Suppressor macrophage treated with lipopolysaccharide for 4 hours (primary cell): ENCODE results near the gene MBD3L2.
"Not testable (repeated sequence)": the region's sequence is repeated elsewhere in the genome, so short reads cannot be mapped to it uniquely, and the experiment has no call there.

Source experiments
- DNase-seq: peaks from one replicate; pipeline ENCODE4 v3.0.0-alpha.2; 2020

Gene MBD3L2

GRCh38 chr19:7063339-7063738 lies 14.2 kb downstream of the MBD3L2 start:
- no peak for DNase-seq

DNA sequence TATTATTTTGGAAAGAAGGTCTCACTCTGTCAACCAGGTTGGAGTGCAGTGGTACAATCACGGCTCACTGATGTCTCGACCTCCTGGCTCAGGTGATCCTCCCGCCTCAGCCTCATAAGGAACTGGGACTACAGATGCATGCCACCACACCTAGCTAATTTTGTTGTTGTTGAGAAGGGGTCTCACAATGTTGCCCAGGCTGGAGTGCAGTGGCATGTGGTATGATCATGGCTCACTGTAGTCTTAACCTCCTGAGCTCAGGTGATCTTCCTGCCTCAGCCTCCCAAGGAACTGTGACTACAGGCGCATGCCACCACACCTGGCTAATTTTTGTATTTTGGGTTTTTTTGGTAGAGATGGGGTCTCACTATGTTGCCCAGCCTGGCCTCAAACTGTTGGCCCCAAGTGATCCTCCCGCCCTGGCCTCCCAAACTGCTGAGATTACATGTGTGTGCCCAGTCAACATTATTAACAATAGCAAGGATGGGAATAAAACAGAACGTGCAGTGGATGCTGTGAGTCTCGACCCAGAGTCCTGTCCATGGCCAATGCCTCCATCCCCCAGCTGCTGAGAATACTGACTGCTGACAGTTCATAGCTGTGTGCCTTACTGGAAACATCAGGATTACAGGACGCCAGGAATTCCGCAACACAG lies 14.8 kb downstream of the MBD3L2 start:
- DNase-seq = no peak

DNA sequence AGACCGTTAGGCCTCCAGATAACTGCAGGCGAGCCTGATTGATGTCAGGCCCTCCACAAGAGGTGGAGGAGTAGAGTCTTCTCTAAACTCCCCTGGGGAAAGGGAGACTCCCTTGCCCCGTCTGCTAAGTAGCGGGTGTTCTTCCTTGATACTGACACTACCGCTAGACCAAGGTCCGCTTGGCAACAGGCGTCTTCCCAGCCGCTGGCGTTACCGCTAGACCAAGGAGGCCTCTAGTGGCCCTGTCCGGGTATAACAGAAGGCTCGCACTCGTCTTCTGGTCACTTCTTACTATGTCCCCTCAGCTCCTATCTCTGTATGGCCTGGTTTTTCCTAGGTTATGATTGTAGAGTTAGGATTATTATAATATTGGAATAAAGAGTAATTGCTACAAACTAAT lies 18.0 kb downstream of the MBD3L2 start:
- DNase-seq = not testable (repeated sequence)

DNA sequence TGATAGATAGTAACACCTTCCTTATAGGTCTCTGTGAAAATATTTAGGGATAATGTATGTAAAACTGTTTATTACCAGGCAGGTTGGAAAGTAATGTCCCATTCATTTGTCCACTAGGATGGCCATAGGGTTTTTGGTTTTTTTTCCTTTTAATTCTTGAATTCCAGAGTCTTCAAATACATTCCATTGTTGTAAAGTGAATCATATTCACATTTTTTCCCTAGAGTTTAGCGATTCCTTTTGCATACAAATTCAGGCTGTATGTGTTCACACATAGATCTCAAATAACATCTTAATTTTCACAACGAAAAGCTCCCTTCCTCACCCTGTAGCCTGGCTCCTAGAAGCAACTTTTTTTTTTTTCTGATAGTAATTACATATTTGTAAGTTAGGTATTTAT lies 18.6 kb downstream of the MBD3L2 start:
- no peak for DNase-seq

- no peak for DNase-seq
Observed at GRCh38 chr19:7068599-7068998, 19.5 kb downstream of the MBD3L2 start.

DNA sequence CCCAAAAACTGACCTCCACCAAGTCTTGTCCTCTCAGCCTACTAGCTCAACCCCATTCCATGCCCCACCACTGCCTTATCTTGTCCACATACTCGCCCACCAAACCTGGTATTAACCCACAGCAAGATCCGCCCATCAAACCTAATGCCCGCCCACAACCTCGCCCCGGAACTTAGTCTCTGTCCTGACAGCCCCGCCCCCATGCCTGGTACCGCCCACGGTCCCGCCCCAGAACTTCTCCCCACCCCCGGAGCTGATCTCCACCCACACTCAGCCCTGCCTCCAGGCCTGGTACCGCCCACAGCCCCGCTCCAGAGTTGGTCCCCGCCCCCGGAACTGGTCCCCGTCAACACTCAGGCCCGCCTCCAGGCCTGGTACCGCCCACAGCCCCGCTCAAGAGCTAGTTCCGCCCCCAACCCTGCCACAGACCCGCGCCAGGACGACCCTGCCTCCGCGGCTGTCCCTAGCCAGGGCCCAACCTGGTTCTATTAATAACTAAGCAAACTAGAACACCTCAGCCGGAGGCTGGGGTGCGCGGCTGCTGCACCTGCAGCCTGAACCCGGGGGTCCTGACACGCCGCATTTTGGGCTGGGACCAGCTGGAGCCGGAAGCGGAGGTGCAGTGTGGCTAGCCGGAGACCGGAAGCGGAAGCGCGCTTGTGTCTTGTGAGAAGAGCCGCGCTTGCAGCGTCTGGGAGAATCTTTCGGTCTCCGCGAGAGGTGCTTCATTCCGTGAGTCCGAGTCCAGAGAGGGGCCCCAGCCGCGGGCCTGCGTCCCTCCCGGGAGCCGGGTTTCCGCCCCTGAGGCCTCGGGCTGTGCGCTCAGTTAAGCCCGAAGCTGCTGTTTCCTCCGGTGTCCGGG lies 20.2 kb downstream of the MBD3L2 start, which contains the start of gene ZNF557:
TSS of gene ZNF557 (plus strand) at position 662 of the 862 bp plus-strand sequence. CDS start 5,372 bp downstream, outside the sequence.
- peak; percentile 98 for DNase-seq

GRCh38 chr19:7069904-7070226 lies 20.7 kb downstream of the MBD3L2 start:
- no peak for DNase-seq

DNA sequence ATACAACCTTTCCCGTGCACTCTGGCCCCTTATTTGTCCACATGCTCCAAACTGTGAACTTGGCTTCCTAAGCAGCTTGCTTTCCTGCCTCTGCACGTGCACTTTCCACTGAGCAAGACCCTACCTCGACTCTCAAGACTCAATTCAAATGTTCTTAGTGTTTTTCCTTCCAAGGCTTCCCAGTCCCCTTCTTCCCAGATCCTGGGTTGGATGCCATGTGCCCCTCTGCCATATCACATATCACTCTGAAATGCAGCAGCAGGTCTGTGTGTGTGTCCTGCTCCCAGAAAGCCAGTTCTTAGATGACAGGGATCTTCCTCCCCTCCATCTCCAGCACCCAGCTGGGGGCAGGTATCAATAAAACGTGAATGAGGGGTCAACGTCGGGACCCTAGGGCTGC lies 23.4 kb downstream of the MBD3L2 start:
- no peak for DNase-seq

- no peak for DNase-seq
Observed at GRCh38 chr19:7074705-7075282, 25.7 kb downstream of the MBD3L2 start.

DNA sequence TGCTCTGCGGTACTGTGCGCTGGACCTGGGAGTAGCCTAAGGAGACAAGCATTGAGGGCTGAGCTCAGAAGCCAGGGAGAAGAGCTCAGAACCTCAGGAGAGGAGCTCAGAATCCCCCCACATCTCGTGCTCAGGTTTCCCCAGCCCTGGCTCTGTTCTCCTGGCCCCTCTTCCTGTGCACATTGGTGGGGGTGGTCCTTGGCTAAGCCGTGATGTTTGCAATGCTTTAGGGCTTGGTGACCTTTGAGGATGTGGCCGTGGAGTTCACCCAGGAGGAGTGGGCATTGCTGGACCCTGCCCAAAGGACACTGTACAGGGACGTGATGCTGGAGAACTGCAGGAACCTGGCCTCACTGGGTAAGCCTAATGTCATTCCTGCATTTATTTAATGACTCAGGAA lies 27.0 kb downstream of the MBD3L2 start:
- DNase-seq = no peak

- no peak for DNase-seq
Observed at GRCh38 chr19:7078008-7078407, 28.9 kb downstream of the MBD3L2 start.

GRCh38 chr19:7083076-7083956 lies 34.2 kb downstream of the MBD3L2 start:
- DNase-seq = no peak

DNA sequence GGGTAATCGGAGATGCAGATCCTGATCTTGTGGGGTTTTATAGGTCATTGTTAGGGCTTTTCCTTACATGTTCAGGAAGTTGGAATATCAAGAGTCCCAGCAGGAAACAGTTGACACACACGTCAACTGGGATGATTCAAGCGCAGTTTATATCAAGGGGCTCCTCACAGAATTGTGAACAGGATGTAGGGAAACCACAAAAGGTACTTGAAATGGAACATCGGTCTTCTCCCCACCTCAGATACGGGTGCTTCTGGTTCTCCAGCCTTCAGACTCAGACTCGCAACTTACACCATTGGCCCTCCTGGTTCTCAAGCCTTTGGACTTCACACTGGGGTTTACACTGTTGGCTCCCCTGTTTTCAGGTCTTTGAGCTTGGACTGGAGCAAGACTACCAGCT lies 39.9 kb downstream of the MBD3L2 start:
- DNase-seq = no peak

DNA sequence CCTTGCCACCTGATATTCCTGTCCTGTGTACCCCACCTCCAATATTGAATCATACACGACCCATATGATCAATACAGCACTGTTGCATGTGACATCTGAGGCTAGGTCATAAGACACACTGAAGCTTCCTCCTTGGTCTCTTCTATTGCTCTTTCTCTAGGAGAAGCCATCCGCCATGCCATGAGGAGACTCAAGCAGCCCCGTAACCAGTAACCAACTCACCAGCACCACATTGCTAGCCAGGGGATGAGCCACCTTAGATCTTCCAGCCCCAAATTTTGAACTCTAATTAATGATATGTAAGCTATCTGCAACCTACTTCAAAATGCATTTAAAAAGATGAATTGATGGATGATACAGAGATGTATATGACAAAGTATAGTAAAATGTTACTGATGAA lies 49.0 kb downstream of the MBD3L2 start:
- DNase-seq = no peak

DNA sequence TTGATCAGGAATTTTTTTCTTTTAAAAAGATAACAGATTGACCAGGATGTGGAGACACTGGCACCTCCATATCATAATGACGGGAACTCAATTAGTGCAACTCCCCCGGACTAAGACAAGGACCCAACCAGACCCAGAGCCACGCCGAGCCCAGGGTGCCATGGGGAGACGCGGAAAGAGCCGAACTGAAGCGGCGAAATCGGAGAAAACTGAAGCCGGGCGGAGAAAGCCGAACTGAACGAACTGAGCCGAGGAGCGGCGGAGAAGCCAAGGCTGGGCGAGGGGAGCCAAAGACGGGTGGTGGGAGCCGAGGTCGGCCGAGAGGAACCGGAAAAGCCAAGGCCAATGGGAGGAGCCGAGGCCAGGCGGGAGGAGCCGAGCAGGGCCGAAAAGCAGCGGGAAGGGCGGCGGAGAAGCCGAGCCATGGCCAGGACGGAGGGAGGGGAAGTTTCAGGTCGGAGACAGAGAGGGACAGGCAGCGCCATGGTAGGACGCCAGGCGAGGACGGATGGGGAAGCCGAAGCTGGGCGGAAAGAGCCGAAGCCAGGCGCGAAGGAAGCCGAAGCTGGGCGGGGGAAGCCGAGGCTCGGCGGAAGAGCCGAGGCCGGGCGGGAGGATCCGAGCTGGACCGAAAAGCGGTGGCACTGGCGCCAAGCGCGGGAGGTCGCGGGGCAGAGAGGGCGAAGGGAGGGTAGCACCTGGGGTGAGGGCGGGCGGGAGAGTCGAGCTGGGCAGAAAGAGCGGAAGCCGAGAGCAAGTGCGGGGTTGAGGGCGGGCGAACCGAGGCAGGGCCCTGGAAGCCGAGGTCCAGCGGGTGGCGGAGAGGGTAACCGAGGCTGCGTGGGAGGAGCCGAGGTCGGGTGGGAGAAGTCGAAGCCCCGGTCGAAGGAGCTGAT lies 49.8 kb downstream of the MBD3L2 start:
- DNase-seq = peak; percentile 94

GRCh38 chr19:7099597-7099921 lies 50.4 kb downstream of the MBD3L2 start:
- no peak for DNase-seq
